Measurements from ENCODE around the gene KCNH2. TPM values are rescaled to one million over a fixed set of nuclear protein-coding genes. Genes with fewer than 3 reads are reported as not detected.

Gene KCNH2
- total RNA-seq, 4 donors from 2014 or later, result 0.22 TPM; not detected in 3

DNA sequence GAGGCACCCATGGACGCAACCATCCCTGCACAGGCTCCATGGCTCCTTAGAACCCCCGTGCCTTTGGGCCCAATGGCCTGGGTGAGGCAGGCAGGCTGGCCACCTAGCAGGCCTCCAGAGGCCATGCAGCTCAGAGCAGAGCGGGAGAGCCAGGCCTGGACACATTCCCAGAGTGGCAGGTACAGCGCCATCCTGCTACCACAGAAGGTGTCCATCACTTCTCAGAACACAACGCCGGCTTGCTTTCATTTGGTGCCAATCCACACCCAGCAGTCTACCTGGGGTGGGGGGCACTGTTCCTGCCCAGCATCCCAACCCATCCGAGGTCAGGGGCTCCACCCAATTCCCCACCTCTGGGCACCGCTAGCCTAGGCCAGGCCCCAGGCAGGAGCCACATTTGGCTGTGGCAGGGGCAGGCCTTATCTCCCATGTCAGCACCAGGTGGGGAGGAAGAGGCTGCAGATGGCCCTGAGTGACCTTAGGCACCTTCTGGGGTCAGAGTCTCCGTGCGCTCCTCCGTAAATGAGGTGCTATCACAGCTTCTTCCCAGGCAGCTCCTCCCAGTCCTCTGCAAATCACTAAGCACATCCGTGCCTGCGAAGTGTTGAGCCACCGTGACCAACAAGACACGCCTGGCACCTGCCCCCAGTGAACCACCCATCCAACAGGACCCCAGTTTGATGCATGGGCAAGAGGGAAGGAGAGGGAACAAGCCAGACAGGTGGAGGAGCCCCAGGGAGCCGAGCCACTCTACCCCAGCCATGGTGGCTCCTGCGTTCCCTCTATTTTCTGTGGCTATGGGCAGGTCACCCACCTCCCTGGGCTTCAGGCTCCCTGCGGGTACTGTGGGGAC is 14.2 kb downstream of the KCNH2 start:
- TF ChIP-seq, protein P1, sequence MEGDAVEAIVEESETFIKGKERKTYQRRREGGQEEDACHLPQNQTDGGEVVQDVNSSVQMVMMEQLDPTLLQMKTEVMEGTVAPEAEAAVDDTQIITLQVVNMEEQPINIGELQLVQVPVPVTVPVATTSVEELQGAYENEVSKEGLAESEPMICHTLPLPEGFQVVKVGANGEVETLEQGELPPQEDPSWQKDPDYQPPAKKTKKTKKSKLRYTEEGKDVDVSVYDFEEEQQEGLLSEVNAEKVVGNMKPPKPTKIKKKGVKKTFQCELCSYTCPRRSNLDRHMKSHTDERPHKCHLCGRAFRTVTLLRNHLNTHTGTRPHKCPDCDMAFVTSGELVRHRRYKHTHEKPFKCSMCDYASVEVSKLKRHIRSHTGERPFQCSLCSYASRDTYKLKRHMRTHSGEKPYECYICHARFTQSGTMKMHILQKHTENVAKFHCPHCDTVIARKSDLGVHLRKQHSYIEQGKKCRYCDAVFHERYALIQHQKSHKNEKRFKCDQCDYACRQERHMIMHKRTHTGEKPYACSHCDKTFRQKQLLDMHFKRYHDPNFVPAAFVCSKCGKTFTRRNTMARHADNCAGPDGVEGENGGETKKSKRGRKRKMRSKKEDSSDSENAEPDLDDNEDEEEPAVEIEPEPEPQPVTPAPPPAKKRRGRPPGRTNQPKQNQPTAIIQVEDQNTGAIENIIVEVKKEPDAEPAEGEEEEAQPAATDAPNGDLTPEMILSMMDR (IDR thresholded peaks at IDR 0.05; ENCODE audit: low read depth), result no peak

DNA sequence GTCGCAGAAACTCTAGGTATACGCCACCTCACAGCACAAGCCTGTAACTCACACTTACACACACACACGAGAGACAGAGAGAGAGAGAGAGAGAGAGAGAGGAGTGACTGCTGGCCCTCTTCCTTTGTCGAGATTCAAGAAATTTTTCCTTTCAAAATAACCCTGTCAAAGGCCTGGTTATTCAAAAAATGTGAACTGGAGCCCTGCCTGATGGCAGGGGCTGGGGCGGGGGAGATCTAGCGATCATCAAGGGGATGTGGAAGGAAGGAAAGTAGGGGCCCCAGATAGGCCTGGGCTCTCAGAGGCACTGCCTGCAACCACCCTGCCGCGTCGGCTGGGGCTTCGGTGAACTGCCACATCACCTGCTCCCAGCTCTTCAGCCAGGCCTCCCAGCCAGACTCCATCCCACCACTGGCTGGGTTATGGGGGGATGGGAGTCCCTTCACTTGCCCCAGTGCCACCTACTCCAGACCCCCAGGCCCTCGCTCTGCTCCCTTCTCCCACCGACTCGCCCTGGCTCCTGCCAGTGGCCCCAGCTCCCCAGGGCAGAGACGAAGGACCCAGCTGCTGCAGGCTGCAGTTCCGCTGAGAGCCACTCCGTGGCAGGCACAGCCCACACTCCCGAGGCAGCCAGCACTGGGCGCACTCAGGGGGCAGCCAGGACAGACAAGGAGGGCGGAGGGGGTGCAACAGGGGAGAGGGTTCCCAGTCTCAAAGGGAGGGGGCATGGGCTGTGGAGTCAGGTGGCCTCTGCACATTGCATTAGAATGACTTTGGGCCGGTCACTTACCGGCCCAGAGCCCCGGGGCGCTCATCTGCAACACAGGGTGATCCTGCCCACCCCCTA is 15.3 kb downstream of the KCNH2 start:
- TF ChIP-seq, protein P1 (IDR thresholded peaks at IDR 0.05; ENCODE audit: low read depth), result no peak

DNA sequence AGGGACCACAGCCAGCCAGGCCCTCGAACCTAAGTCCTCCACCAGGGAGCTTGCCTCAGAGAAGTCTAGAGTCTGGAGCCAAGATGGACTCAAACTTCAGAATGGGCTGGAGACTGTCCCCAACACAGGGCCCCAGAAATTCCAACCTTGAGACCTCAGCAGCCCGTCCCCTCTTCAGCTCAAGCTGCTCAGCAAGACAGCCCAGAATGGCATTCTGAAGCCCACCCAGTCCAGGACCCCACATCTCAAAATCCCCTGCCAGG is 15.9 kb downstream of the KCNH2 start:
- TF ChIP-seq, protein P1 (IDR thresholded peaks at IDR 0.05; ENCODE audit: low read depth), result no peak

DNA sequence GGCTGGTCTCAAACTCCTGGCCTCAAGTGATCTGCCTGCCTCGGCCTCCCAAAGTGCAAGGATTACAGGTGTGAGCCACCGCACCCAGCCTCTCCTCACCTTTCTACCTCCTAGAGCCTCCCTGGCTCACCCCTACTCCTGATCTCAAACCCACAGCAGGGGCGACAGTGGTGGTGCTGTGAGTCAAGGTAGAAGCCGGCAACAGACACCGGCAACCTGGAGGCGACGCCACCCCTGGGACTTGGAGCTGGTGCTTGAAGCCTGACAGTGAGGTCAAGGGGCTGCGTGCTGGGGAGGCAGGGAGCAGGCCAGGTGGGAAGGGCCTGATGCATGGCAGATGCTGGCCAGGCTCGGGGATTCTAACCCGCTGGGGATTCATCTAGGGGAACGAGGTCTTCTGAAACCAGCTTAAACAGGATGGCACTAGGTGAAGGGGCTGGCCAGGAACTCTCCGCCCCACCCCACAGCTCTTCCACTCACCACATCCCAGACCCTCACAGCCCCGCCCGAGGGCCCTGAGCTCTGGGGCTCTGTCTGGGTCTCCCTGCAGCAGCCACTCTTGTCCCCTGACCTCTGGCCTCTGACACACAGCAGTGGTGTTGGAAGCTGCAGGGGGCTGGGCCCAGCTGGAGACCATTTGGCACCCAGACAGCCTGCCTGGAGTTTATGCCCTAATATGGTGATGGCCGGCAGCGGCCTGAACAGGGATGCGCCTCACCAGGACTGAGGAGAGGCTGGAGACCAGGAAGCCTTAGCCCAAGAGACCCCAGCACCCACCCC is 16.4 kb downstream of the KCNH2 start:
- TF ChIP-seq, protein P1 (IDR thresholded peaks at IDR 0.05; ENCODE audit: low read depth), result no peak

DNA sequence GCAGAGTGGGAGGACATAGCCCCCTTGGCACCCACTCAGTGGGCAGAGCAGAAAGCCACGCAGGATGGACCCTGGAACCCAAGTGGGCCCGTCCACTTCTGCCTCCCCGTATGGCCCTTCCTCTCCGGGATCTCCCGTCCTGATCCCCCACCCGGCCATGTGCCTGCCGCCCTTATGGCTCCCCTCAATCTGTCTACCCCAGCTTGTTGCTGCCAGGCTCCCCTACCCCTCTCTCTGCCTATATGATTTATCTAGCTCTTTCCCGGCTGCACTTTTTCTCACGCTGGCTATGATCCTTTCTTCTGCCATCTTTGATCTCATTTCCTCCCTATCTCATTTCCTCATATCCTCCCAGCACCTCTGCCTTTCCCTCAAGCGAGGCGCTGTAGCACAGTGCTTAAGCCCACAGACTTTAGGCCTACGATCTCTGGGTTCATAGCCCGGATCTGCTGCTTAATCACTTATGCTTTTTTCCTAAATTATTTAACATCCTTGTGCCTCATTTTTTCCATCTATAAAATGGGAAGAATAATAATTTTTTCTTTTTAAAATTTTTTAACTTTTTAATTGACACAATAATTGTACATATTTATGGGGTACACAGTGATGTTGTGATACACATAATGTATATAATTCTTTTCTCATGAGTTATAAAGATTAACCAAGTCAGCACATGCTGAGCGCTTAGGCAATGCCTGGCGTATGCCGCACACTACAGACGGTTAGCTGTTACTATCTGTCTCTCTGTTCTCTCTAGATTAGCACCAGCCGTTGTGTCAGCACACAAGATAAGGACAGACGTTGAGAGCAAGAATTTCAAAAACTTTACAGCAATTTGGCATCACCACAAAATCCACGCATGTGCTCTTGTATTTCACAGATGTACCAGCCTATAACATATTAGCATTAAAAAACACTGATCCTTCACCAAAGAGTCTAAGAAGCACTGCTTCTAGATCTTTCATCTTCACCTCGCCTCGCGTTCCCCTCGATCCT is 18.1 kb downstream of the KCNH2 start:
- TF ChIP-seq, protein P1 (IDR thresholded peaks at IDR 0.05; ENCODE audit: low read depth), result no peak

DNA sequence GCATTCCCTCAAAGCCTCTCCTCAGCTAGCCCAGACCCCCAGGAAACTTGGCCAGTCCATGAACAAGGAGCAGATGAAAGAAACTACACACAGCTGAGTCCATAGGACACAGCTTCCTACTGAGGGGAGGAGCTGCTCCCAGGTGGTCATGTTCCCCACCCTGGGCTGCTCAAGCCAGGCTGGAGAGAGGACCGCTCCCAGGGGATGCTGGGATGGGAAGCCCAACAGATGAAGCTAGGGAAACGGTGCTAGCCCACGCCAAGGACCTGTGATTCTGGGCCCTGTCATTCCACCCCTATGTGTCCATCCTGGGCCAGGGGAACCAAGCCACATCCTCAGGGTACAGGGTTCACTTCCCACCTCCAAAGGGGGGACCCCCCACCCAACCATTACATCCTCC is 19.0 kb downstream of the KCNH2 start:
- TF ChIP-seq, protein P1 (IDR thresholded peaks at IDR 0.05; ENCODE audit: low read depth), result no peak

All from subcutaneous adipose tissue (tissue), 4 donors.